PC-3 (cell line): ENCODE results near the gene YTHDF1. TPM values are rescaled to one million over a fixed set of nuclear protein-coding genes. Genes with fewer than 3 reads are reported as not detected.
"Not testable (repeated sequence)": the region's sequence is repeated elsewhere in the genome, so short reads cannot be mapped to it uniquely, and the experiment has no call there.

Source experiments
- ATAC-seq: fragments of 200-7000 bp; cut with Tn5 transposase; 2 replicates; pipeline ENCODE4 v1.9.1; 2020; ENCODE audit warnings: mild to moderate bottlenecking, moderate library complexity
- BruUV-seq: library from RNA; stranded (reverse); fragments of 400-500 nt; replicated peaks from 2 replicates; lab custom pipeline; 2021; lab: Mats Ljungman, UMichigan
- CTCF ChIA-PET: fragments of 300-600 bp; sonication (Branson Sonifier 250); formaldehyde crosslinking; loops from one replicate; lab custom pipeline; 2022; ENCODE audit warnings: antibody characterized with exemption; lab: Charles Lee
- POLR2A ChIA-PET: fragments of 300-600 bp; sonication (Branson Sonifier 250); formaldehyde crosslinking; loops from one replicate; lab custom pipeline; 2022; ENCODE audit warnings: antibody characterized with exemption; ENCODE audit not compliant: unreplicated experiment; lab: Charles Lee
- DNase-seq: peaks from one replicate; pipeline ENCODE4 v3.0.0-alpha.2; 2015
- H2AFZ ChIP-seq: fragments of 300-600 bp; sonication (generic); 2 replicates; pipeline ENCODE4 v1.6.0; 2016; ENCODE audit warnings: antibody characterized with exemption, low read length
- H3F3A ChIP-seq: fragments of 300-600 bp; sonication (generic); one replicate; pipeline ENCODE4 v1.6.0; 2017; ENCODE audit warnings: antibody characterized with exemption, low read length, control low read depth, mild to moderate bottlenecking; ENCODE audit not compliant: unreplicated experiment
- H3K27ac ChIP-seq: fragments of 300-600 bp; sonication (generic); 2 replicates; pipeline ENCODE4 v1.5.1; 2016; ENCODE audit warnings: mild to moderate bottlenecking, low read length
- H3K27me3 ChIP-seq: fragments of 300-600 bp; sonication (generic); 2 replicates; pipeline ENCODE4 v1.6.1; 2016; ENCODE audit warnings: low read length, mixed read lengths
- H3K36me3 ChIP-seq: fragments of 300-600 bp; sonication (generic); 2 replicates; pipeline ENCODE4 v1.6.1; 2016; ENCODE audit warnings: low read depth, mixed run types, low read length, mixed read lengths
- H3K4me1 ChIP-seq: fragments of 300-600 bp; sonication (generic); 2 replicates; pipeline ENCODE4 v1.5.1; 2016; ENCODE audit warnings: low read length; ENCODE audit not compliant: insufficient read depth
- H3K4me2 ChIP-seq: fragments of 300-600 bp; sonication (generic); 2 replicates; pipeline ENCODE4 v1.6.0; 2016; ENCODE audit warnings: low read length
- H3K4me3 ChIP-seq: fragments of 300-600 bp; sonication (generic); 2 replicates; pipeline ENCODE4 v1.5.1; 2016; ENCODE audit warnings: mild to moderate bottlenecking, low read length, mixed read lengths
- H3K79me2 ChIP-seq: fragments of 300-600 bp; sonication (generic); 2 replicates; pipeline ENCODE4 v1.6.1; 2017; ENCODE audit warnings: low read length, mixed read lengths
- H3K9ac ChIP-seq: fragments of 300-600 bp; sonication (generic); 2 replicates; pipeline ENCODE4 v1.6.0; 2016; ENCODE audit warnings: mild to moderate bottlenecking, low read length
- H3K9me2 ChIP-seq: fragments of 300-600 bp; sonication (generic); replicated peaks from 2 replicates; pipeline ENCODE4 v1.6.1; 2016; ENCODE audit warnings: mixed run types, low read length, mixed read lengths
- H3K9me3 ChIP-seq: fragments of 300-600 bp; sonication (generic); 2 replicates; pipeline ENCODE4 v1.6.1; 2016; ENCODE audit warnings: low read length, mixed read lengths
- H4K20me1 ChIP-seq: fragments of 300-600 bp; sonication (generic); 2 replicates; pipeline ENCODE4 v1.6.1; 2016; ENCODE audit warnings: low read length, mixed read lengths
- EZH2 ChIP-seq: fragments of 300-600 bp; sonication (generic); IDR thresholded peaks from one replicate; pipeline ENCODE4 v1.6.1; 2017; ENCODE audit warnings: antibody characterized with exemption, mild to moderate bottlenecking, low read length; ENCODE audit not compliant: unreplicated experiment
- EZH2phosphoT487 ChIP-seq: fragments of 300-600 bp; sonication (generic); IDR thresholded peaks from 2 replicates; pipeline ENCODE4 v1.6.1; 2018; ENCODE audit warnings: mild to moderate bottlenecking, antibody characterized with exemption, low read length, borderline replicate concordance
- intact Hi-C: fragments of 100-400 bp; cut with micrococcal nuclease; formaldehyde crosslinking; loops from 2 replicates; pipeline ENCODE4 v1.9.0; 2023
- total RNA-seq: library from RNA; depleted of rRNA; stranded (reverse); fragments of >200 nt; gene quantifications from 2 replicates; pipeline ENCODE4 v1.2.3, GENCODE V29; 2014
- TF ChIP-seq, protein P1 (sequence below): fragments of 300-600 bp; sonication (generic); conservative IDR thresholded peaks from 2 replicates; pipeline ENCODE4 v1.5.1; 2017; ENCODE audit warnings: antibody characterized with exemption, low read depth, mild to moderate bottlenecking, low read length

YTHDF1 gene
- total RNA-seq, 1 experiment from 2014 or later: 30.0 TPM

DNA sequence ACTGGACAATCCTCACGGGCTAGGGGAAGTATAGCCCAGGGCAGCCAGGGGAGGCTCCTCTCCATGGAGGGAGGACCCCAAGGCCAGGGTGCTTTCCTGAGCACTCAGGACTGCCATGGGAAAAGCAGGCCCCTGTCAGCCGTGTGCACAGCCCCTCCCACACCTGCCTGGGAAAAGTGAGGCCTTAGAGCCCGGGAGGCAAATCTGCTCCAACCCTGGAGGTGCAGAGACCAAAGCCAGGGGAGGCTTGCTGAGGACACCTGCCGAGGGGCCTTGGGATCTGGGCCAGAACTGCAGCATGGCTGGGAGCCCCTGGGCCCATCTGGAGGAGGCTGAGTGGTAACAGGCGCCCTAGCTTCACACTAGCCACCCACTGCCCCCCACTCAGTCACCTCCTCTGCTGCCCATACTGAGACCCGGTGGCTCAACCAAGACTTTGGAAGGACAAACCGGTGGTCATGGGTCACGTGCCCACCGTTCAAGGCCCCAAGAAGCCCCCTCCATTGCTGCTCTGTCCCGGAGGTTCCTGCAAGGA lies 55.2 kb downstream of the YTHDF1 start:
- no peaks in the 10 kb centered on the region for H3K79me2 ChIP-seq
- no peak overlapping the region for H3K27ac ChIP-seq
- peaks cover 18% of the 10 kb centered on the region for H3K27me3 ChIP-seq
- no peak overlapping the region for H3K9ac ChIP-seq
- ChIA-PET POLR2A (interaction anchor here (0.6 kb wide), 1 partner anchor 9 kb away, joined by 3 read pairs; no protein-coding TSS in a partner anchor), CTCF (no interaction called here)
- no peaks in the 10 kb centered on the region for H3K9me2 ChIP-seq
- no TSS peak for BruUV-seq
- DNase-seq (no peak), ATAC-seq (no peak)
- H3K4me1 ChIP-seq: no peaks in the 10 kb centered on the region
- H3K9me3 ChIP-seq: no peaks in the 10 kb centered on the region
- no peak overlapping the region for H2AFZ ChIP-seq
- intact Hi-C loops: no loop called here
- no peaks in the 10 kb centered on the region for H3K36me3 ChIP-seq
- TF ChIP-seq EZH2: no peak
- TF ChIP-seq EZH2phosphoT487: no peak
- TF ChIP-seq, protein P1, sequence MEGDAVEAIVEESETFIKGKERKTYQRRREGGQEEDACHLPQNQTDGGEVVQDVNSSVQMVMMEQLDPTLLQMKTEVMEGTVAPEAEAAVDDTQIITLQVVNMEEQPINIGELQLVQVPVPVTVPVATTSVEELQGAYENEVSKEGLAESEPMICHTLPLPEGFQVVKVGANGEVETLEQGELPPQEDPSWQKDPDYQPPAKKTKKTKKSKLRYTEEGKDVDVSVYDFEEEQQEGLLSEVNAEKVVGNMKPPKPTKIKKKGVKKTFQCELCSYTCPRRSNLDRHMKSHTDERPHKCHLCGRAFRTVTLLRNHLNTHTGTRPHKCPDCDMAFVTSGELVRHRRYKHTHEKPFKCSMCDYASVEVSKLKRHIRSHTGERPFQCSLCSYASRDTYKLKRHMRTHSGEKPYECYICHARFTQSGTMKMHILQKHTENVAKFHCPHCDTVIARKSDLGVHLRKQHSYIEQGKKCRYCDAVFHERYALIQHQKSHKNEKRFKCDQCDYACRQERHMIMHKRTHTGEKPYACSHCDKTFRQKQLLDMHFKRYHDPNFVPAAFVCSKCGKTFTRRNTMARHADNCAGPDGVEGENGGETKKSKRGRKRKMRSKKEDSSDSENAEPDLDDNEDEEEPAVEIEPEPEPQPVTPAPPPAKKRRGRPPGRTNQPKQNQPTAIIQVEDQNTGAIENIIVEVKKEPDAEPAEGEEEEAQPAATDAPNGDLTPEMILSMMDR: no peak
- no peaks in the 10 kb centered on the region for H4K20me1 ChIP-seq
- H3F3A ChIP-seq: no peaks in the 10 kb centered on the region
- H3K4me2 ChIP-seq: no peak overlapping the region
- H3K4me3 ChIP-seq: no peak overlapping the region

GRCh38 chr20:63159826-63160640 lies 55.9 kb downstream of the YTHDF1 start:
- TF ChIP-seq, protein P1: no peak
- TF ChIP-seq EZH2phosphoT487: no peak
- TF ChIP-seq EZH2: no peak
- Histone ChIP-seq H3K36me3 (no peaks in the 10 kb centered on the region), H4K20me1 (no peaks in the 10 kb centered on the region), H3K4me3 (no peak overlapping the region), H3K27ac (no peak overlapping the region), H3K4me2 (no peak overlapping the region), H3K79me2 (no peaks in the 10 kb centered on the region), H3K9ac (no peak overlapping the region), H3K9me3 (no peaks in the 10 kb centered on the region), H2AFZ (no peak overlapping the region), H3K9me2 (no peaks in the 10 kb centered on the region), H3K4me1 (no peaks in the 10 kb centered on the region), H3F3A (no peaks in the 10 kb centered on the region), H3K27me3 (peaks cover 25% of the 10 kb centered on the region)
- DNase-seq: no peak
- no peak for ATAC-seq
- intact Hi-C loops: no loop called here
- no TSS peak for BruUV-seq
- POLR2A ChIA-PET: interaction anchor here (0.6 kb wide), 1 partner anchor 8 kb away, joined by 3 read pairs; no protein-coding TSS in a partner anchor
- CTCF ChIA-PET: no interaction called here

GRCh38 chr20:63159251-63159650 lies 56.7 kb downstream of the YTHDF1 start:
- H4K20me1 ChIP-seq, H3F3A ChIP-seq, ATAC-seq, POLR2A ChIA-PET, H3K79me2 ChIP-seq, DNase-seq, CTCF ChIA-PET, H3K4me3 ChIP-seq, intact Hi-C loops, H3K27ac ChIP-seq, H2AFZ ChIP-seq, H3K36me3 ChIP-seq, H3K9me3 ChIP-seq, H3K9me2 ChIP-seq, H3K9ac ChIP-seq, H3K4me1 ChIP-seq, BruUV-seq, H3K4me2 ChIP-seq: not testable (repeated sequence)
- peaks cover 30% of the 10 kb centered on the region for H3K27me3 ChIP-seq
